C4-2B (cell line): ENCODE results near the gene PYGO1.

Experiments used
- CTCF ChIP-seq: fragments of 450-650 bp; conservative IDR thresholded peaks from 2 replicates; pipeline ENCODE4 v1.5.1; 2017; ENCODE audit warnings: mild to moderate bottlenecking
- ZFX ChIP-seq: fragments of 450-650 bp; IDR thresholded peaks from 2 replicates; pipeline ENCODE4 v1.6.1; 2017

GRCh38 chr15:55496716-55497115 lies 91.4 kb downstream of the PYGO1 start:
- TF ChIP-seq CTCF (no peak), ZFX (no peak)
